ENCODE data around the gene ZFPM1. TPM values are rescaled to one million over a fixed set of nuclear protein-coding genes. Genes with fewer than 3 reads are reported as not detected.

The ZFPM1 gene
- total RNA-seq, 4 donors from 2014 or later = 4.2 to 9.3 (median 5.1) TPM

GRCh38 chr16:88491001-88491559 is 38.0 kb downstream of the ZFPM1 start:
- Histone ChIP-seq H3K27me3 (no peaks in the 10 kb centered on the region), H3K27ac (no peak overlapping the region), H3K36me3 (no peaks in the 10 kb centered on the region), H3K4me3 (no peak overlapping the region), H3K9me3 (no peaks in the 10 kb centered on the region), H3K4me1 (no peaks in the 10 kb centered on the region)
- DNase-seq (ENCODE audit: low spot score in 2 of 2) = no peak
- 92% methylated on average over 19 of the region's 26 CpGs for WGBS
- TF ChIP-seq POLR2AphosphoS5 (IDR thresholded peaks at IDR 0.05) (no peak), EP300 (IDR thresholded peaks at IDR 0.05) (no peak), CTCF (IDR thresholded peaks at IDR 0.05) (no peak), POLR2A (IDR thresholded peaks at IDR 0.05) (no peak)

- no peaks in the 10 kb centered on the region for H3K4me1 ChIP-seq
- TF ChIP-seq POLR2AphosphoS5 (IDR thresholded peaks at IDR 0.05) (no peak), CTCF (IDR thresholded peaks at IDR 0.05) (no peak), EP300 (IDR thresholded peaks at IDR 0.05) (no peak), POLR2A (IDR thresholded peaks at IDR 0.05) (no peak)
- DNase-seq (ENCODE audit: low spot score in 2 of 2) = no peak
- no peaks in the 10 kb centered on the region for H3K36me3 ChIP-seq
- no peak overlapping the region for H3K4me3 ChIP-seq
- H3K27me3 ChIP-seq = no peaks in the 10 kb centered on the region
- WGBS = 93% methylated on average over 21 of the region's 28 CpGs
- no peak overlapping the region for H3K27ac ChIP-seq
- no peaks in the 10 kb centered on the region for H3K9me3 ChIP-seq
Measured at GRCh38 chr16:88491560-88492310, 38.7 kb downstream of the ZFPM1 start.

- Histone ChIP-seq H3K4me3 (no peak overlapping the region), H3K9me3 (no peaks in the 10 kb centered on the region), H3K27ac (no peak overlapping the region), H3K4me1 (no peaks in the 10 kb centered on the region), H3K36me3 (no peaks in the 10 kb centered on the region), H3K27me3 (no peaks in the 10 kb centered on the region)
- 98% methylated on average over 11 of the region's 24 CpGs for WGBS
- DNase-seq (ENCODE audit: low spot score in 2 of 2) = no peak
- TF ChIP-seq POLR2AphosphoS5 (IDR thresholded peaks at IDR 0.05) (no peak), EP300 (IDR thresholded peaks at IDR 0.05) (no peak), POLR2A (IDR thresholded peaks at IDR 0.05) (no peak), CTCF (IDR thresholded peaks at IDR 0.05) (no peak)
Measured at GRCh38 chr16:88493879-88494278, 40.8 kb downstream of the ZFPM1 start.

- no peak overlapping the region for H3K4me3 ChIP-seq
- no peaks in the 10 kb centered on the region for H3K36me3 ChIP-seq
- H3K27ac ChIP-seq = no peak overlapping the region
- no peak for TF ChIP-seq POLR2A (IDR thresholded peaks at IDR 0.05)
- TF ChIP-seq EP300 (IDR thresholded peaks at IDR 0.05) = no peak
- TF ChIP-seq CTCF (IDR thresholded peaks at IDR 0.05) = no peak
- no peak for TF ChIP-seq POLR2AphosphoS5 (IDR thresholded peaks at IDR 0.05)
- H3K9me3 ChIP-seq = no peaks in the 10 kb centered on the region
- H3K4me1 ChIP-seq = no peaks in the 10 kb centered on the region
- no peaks in the 10 kb centered on the region for H3K27me3 ChIP-seq
- DNase-seq (ENCODE audit: low spot score in 2 of 2) = no peak
- WGBS = 87% methylated on average over 22 of the region's 43 CpGs
Measured at GRCh38 chr16:88494335-88495154, 41.5 kb downstream of the ZFPM1 start.

GRCh38 chr16:88495268-88495772 is 42.2 kb downstream of the ZFPM1 start:
- H3K36me3 ChIP-seq = no peaks in the 10 kb centered on the region
- TF ChIP-seq EP300 (IDR thresholded peaks at IDR 0.05) (no peak), POLR2AphosphoS5 (IDR thresholded peaks at IDR 0.05) (no peak), POLR2A (IDR thresholded peaks at IDR 0.05) (no peak), CTCF (IDR thresholded peaks at IDR 0.05) (no peak)
- 87% methylated on average over 13 of the region's 15 CpGs for WGBS
- H3K27ac ChIP-seq = no peak overlapping the region
- H3K4me1 ChIP-seq = no peaks in the 10 kb centered on the region
- H3K4me3 ChIP-seq = no peak overlapping the region
- DNase-seq (ENCODE audit: low spot score in 2 of 2) = no peak
- no peaks in the 10 kb centered on the region for H3K9me3 ChIP-seq
- H3K27me3 ChIP-seq = no peaks in the 10 kb centered on the region

Data from suprapubic skin (tissue), 4 donors.